ENCODE measurements around the gene COL25A1. TPM values are rescaled to one million over a fixed set of nuclear protein-coding genes. Genes with fewer than 3 reads are reported as not detected.

The COL25A1 gene
- total RNA-seq, 4 donors from 2014 or later: 0.06 to 0.53 (median 0.23) TPM

- DNase-seq: no peak
- TF ChIP-seq CTCF (IDR thresholded peaks at IDR 0.05): no peak
- no peak for TF ChIP-seq POLR2A (IDR thresholded peaks at IDR 0.05)
Measured at GRCh38 chr4:109128589-109128988, 173.9 kb downstream of the COL25A1 start.

GRCh38 chr4:109127866-109128265 lies 174.6 kb downstream of the COL25A1 start:
- Histone ChIP-seq H3K4me3 (no peak overlapping the region), H3K27me3 (no peaks in the 10 kb centered on the region), H3K9me3 (no peaks in the 10 kb centered on the region), H3K4me1 (no peaks in the 10 kb centered on the region), H3K27ac (no peak overlapping the region), H3K36me3 (no peaks in the 10 kb centered on the region)
- TF ChIP-seq CTCF (IDR thresholded peaks at IDR 0.05) (no peak), POLR2A (IDR thresholded peaks at IDR 0.05) (no peak)
- 57 to 73% methylated on average over 2 of the region's 2 CpGs for WGBS, 2 donors
- intact Hi-C loops (cut with DNase I): no loop called here
- DNase-seq: no peak

More at GRCh38 chr4:109128589-109128988, 173.9 kb downstream of the COL25A1 start:
- intact Hi-C loops (cut with DNase I): no loop called here
- Histone ChIP-seq H3K36me3 (no peaks in the 10 kb centered on the region), H3K4me1 (no peaks in the 10 kb centered on the region), H3K27me3 (no peaks in the 10 kb centered on the region), H3K9me3 (no peaks in the 10 kb centered on the region), H3K27ac (no peak overlapping the region), H3K4me3 (no peak overlapping the region)
- 60 to 78% methylated on average over 2 of the region's 2 CpGs for WGBS, 2 donors

DNA sequence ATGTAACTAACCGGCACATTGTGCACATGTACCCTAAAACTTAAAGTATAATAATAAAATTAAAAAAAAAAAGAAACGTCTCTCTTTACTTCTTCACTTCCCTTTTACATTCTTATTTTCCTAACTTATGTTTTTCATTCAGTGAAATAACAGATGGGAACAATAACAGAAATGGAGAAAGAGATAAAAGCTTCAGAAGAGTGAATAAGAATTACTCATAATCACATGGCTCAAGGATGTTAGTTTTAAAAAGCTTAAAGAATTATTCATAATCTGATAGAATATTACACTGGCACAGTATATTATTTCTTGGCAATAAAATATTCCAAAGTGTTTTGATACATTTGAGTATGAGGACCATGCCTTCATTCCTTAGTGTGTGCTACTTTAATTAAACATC lies 175.6 kb downstream of the COL25A1 start:
- Histone ChIP-seq H3K27me3 (no peaks in the 10 kb centered on the region), H3K4me1 (no peaks in the 10 kb centered on the region), H3K9me3 (no peaks in the 10 kb centered on the region), H3K4me3 (no peak overlapping the region), H3K36me3 (no peaks in the 10 kb centered on the region), H3K27ac (no peak overlapping the region)
- no peak for DNase-seq
- WGBS, 2 donors: 66 to 76% methylated on average over 2 of the region's 2 CpGs
- intact Hi-C loops (cut with DNase I): no loop called here
- TF ChIP-seq POLR2A (IDR thresholded peaks at IDR 0.05) (no peak), CTCF (IDR thresholded peaks at IDR 0.05) (no peak)

- Histone ChIP-seq H3K4me1 (no peaks in the 10 kb centered on the region), H3K27ac (no peak overlapping the region), H3K4me3 (no peak overlapping the region), H3K36me3 (no peaks in the 10 kb centered on the region), H3K27me3 (no peaks in the 10 kb centered on the region), H3K9me3 (no peaks in the 10 kb centered on the region)
- TF ChIP-seq POLR2A (IDR thresholded peaks at IDR 0.05) (no peak), CTCF (IDR thresholded peaks at IDR 0.05) (no peak)
- intact Hi-C loops (cut with DNase I): no loop called here
- WGBS, 2 donors: 20 to 22% methylated on average over 1 of the region's 1 CpG
- DNase-seq: no peak
Measured at GRCh38 chr4:109125084-109125483, 177.4 kb downstream of the COL25A1 start.

- intact Hi-C loops (cut with DNase I): no loop called here
- Histone ChIP-seq H3K36me3 (no peaks in the 10 kb centered on the region), H3K27me3 (no peaks in the 10 kb centered on the region), H3K4me1 (no peaks in the 10 kb centered on the region), H3K9me3 (no peaks in the 10 kb centered on the region), H3K4me3 (no peak overlapping the region), H3K27ac (no peak overlapping the region)
- TF ChIP-seq POLR2A (IDR thresholded peaks at IDR 0.05) (no peak), CTCF (IDR thresholded peaks at IDR 0.05) (no peak)
- no peak for DNase-seq
- 43 to 69% methylated on average over 1 of the region's 1 CpG for WGBS, 2 donors
Measured at GRCh38 chr4:109123951-109124350, 178.5 kb downstream of the COL25A1 start.
